ENCODE results near the gene PNO1.
"Not testable (repeated sequence)": the region's sequence is repeated elsewhere in the genome, so short reads cannot be mapped to it uniquely, and the experiment has no call there.

PNO1 gene

DNA sequence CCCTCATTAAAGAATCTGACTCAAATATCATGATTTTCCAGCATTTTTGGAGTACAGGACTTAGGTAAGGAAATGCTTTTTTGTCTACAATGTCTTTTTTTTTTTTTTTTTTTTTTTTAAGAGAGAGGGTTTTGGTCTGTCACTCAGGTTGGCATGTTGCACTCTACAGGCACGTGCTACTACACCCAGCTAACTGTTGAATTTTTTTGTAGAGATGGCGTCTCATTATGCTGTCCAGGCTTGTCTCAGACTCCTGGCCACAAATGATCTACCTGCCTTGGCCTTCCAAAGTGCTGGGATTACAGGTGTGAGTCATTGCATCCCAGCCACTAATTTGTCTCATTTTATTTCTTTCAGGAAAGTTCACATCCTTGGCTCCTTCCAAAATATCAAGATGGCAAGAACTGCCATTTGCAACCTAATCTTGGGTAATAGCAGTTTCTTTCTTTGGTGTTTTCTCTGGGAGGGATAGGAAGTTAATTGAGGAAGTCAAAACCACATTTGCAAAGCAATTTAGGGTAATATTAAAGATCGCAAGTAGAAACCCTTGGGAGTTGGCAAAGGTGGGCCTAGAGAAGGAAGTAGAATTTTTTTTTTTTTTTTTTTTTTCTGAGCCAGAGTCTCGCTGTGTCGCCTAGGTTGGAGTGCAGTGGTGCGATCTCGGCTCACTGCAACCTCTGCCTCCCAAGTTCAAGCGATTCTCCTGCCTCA is 15.5 kb downstream of the PNO1 start:
- H3K36me3 ChIP-seq = peaks cover 3% of the 10 kb centered on the region
- H3K27me3 ChIP-seq = no peaks in the 10 kb centered on the region
- H3K4me3 ChIP-seq (ENCODE audit: low read depth, low read length) = no peak overlapping the region
- TF ChIP-seq, protein P1, sequence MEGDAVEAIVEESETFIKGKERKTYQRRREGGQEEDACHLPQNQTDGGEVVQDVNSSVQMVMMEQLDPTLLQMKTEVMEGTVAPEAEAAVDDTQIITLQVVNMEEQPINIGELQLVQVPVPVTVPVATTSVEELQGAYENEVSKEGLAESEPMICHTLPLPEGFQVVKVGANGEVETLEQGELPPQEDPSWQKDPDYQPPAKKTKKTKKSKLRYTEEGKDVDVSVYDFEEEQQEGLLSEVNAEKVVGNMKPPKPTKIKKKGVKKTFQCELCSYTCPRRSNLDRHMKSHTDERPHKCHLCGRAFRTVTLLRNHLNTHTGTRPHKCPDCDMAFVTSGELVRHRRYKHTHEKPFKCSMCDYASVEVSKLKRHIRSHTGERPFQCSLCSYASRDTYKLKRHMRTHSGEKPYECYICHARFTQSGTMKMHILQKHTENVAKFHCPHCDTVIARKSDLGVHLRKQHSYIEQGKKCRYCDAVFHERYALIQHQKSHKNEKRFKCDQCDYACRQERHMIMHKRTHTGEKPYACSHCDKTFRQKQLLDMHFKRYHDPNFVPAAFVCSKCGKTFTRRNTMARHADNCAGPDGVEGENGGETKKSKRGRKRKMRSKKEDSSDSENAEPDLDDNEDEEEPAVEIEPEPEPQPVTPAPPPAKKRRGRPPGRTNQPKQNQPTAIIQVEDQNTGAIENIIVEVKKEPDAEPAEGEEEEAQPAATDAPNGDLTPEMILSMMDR (IDR thresholded peaks at IDR 0.05; ENCODE audit: low read depth, low read length) = no peak
- no peaks in the 10 kb centered on the region for H3K4me1 ChIP-seq
- H3K9me3 ChIP-seq = no peaks in the 10 kb centered on the region
- DNase-seq = no peak

DNA sequence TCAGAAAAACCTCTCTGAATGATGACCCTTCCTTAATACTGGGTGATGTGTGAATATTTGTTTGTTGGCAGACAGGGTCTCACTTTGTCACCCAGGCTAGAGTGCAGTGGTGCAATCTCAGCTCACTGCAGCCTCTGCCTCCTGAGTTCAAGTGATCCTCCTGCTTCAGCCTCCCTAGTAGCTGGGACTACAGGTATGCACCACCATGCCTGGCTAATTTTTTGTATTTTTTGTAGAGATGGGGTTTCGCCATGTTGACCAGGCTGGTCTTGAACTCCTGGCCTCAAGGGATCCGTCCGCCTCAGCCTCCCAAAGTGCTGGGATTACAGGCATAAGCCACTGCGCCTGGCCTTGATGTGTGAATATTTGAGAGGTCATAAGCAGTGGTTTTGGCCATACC is 17.5 kb downstream of the PNO1 start:
- not testable (repeated sequence) for H3K36me3 ChIP-seq; H3K4me3 ChIP-seq (ENCODE audit: low read depth, low read length); H3K4me1 ChIP-seq; H3K27me3 ChIP-seq; H3K9me3 ChIP-seq; DNase-seq

DNA sequence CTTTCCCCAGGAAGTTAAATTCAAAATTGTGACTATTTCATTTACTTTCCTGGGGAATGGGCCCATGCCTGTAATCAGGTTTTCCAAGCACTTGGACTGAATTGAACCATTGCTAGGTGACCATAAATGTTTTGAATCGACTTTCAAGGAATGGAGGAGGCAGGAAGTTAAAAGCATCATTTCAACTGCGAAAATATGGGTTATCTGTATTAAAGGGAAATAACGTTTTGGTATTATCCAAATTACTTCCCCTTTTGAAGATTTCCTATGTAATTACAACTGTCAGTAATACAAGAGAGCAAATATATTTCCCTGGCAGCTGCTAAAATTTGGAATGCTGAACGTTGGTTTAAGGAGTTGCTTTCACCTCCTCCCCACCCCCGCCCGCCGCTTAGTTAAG is 19.0 kb downstream of the PNO1 start:
- Histone ChIP-seq H3K9me3 (no peaks in the 10 kb centered on the region), H3K4me3 (ENCODE audit: low read depth, low read length) (no peak overlapping the region), H3K36me3 (peaks cover 2% of the 10 kb centered on the region; the same call in 1 of the 2 replicates), H3K4me1 (no peaks in the 10 kb centered on the region), H3K27me3 (no peaks in the 10 kb centered on the region)
- no peak for DNase-seq
- TF ChIP-seq, protein P1 (IDR thresholded peaks at IDR 0.05; ENCODE audit: low read depth, low read length) = no peak

DNA sequence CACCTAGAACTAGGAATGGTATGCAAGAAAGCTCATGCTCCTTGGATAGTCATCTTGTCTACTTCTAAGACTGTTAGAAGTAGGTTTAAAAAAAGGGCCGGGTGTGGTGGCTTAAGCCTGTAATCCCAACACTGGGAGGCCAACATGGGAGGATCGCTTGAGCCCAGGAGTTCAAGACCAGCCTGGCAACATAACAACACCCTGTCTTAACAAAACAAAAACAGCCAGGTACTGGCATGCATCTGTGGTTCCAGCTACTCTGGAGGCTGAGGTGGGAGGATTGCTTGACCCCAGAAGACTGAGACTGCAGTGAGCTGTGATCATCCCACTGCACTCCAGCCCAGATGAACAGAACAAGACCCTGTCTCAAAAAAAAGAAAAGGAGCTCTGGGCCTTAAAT is 19.9 kb downstream of the PNO1 start:
- H3K27me3 ChIP-seq = no peaks in the 10 kb centered on the region
- TF ChIP-seq, protein P1 (IDR thresholded peaks at IDR 0.05; ENCODE audit: low read depth, low read length) = no peak
- H3K4me3 ChIP-seq (ENCODE audit: low read depth, low read length) = no peak overlapping the region
- no peak for DNase-seq
- peaks cover 2% of the 10 kb centered on the region; the same call in 1 of the 2 replicates for H3K36me3 ChIP-seq
- H3K4me1 ChIP-seq = no peaks in the 10 kb centered on the region
- no peaks in the 10 kb centered on the region for H3K9me3 ChIP-seq

DNA sequence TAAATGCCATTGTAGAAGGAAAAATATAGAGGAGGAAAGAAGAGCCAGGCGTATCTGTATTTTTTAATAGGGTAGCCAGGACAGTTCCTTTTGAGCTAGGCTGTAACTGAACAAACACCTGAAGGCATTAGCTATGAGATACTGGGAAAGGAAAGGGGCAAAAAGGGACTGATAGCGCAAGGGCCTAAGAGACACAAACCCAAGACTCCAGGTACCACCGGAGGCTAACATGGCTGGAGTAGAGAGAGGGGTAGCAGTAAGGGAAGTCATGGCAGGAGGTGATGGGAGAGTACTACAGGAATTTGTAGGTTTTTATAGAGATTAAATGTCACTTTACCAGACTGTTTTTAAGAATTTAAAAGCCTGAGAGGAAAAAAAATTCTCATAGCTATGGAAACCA is 20.7 kb downstream of the PNO1 start:
- TF ChIP-seq, protein P1 (IDR thresholded peaks at IDR 0.05; ENCODE audit: low read depth, low read length) = no peak
- H3K36me3 ChIP-seq = peaks cover 2% of the 10 kb centered on the region; the same call in 1 of the 2 replicates

DNA sequence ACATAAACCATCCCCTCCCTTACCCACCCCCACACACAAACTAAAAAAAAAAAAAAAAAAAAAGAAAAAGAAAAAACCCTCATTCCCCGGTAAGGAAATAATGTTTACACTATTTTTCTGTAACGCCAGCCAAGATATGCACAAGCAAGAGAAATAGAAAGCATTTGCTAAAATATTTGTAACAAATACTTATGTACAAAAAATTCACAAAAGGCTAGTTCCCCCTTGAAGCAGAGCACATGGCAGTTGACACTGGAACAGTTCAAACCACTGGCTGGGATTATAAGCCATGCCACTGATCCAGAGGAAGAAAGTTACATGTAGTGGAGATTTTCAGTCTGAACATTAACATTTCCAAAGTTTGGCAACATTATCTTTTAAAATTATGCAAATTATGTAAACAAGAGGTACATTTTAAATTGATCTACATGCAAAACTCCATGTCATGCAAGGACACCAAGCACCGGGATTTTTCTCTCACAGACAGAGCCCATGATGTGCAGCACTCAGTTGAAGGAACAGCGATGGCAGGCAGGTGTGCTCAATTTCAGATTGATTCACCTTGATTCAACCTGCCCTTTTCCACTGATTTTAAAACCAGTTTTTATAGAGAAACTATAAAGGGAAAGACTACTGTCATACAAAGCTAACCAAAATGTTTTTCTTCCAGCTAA is 21.4 kb downstream of the PNO1 start:
- no peaks in the 10 kb centered on the region for H3K27me3 ChIP-seq

More for the DNA sequence above, 20.7 kb downstream of the PNO1 start:
- H3K27me3 ChIP-seq = no peaks in the 10 kb centered on the region
- no peaks in the 10 kb centered on the region for H3K4me1 ChIP-seq
- no peaks in the 10 kb centered on the region for H3K9me3 ChIP-seq
- H3K4me3 ChIP-seq (ENCODE audit: low read depth, low read length) = no peak overlapping the region
- DNase-seq = no peak

More for the DNA sequence above, 21.4 kb downstream of the PNO1 start:
- TF ChIP-seq, protein P1 (IDR thresholded peaks at IDR 0.05; ENCODE audit: low read depth, low read length) = no peak
- no peak for DNase-seq
- H3K4me1 ChIP-seq = no peaks in the 10 kb centered on the region
- H3K4me3 ChIP-seq (ENCODE audit: low read depth, low read length) = no peak overlapping the region
- no peaks in the 10 kb centered on the region for H3K9me3 ChIP-seq
- peaks cover 2% of the 10 kb centered on the region; the same call in 1 of the 2 replicates for H3K36me3 ChIP-seq

Data from BE2C (cell line).